Left cardiac atrium (tissue), 4 donors: Measurements from ENCODE around the gene TTF2. TPM values are rescaled to one million over a fixed set of nuclear protein-coding genes. Genes with fewer than 3 reads are reported as not detected.
A peak's percentile ranks its signal among the peaks of the same experiment; 100 is the strongest.
"Not testable (repeated sequence)": the region's sequence is repeated elsewhere in the genome, so short reads cannot be mapped to it uniquely, and the experiment has no call there.

Experiments used
- ATAC-seq, 2 donors: fragments of 200-7000 bp; cut with Tn5 transposase; one replicate each; pipeline ENCODE4 v1.9.1; 2020; ENCODE audit warnings: mild to moderate bottlenecking in 2 of 2, moderate library complexity in 2 of 2
- DNase-seq: peaks from one replicate; pipeline ENCODE4 v3.0.0-alpha.2; 2020
- intact Hi-C, 2 donors: fragments of 100-400 bp; cut with DNase I; formaldehyde crosslinking; loops; one replicate each; pipeline versions ENCODE4 v1.14.1 to v1.15.1; 2022 to 2023
- total RNA-seq, 2 donors: library from RNA; stranded (reverse); fragmentation: NEBNext Ultra II Directional; extraction: Animal tissue kit (Norgen Biotek cat#: 25700); gene quantifications; one replicate each; pipeline ENCODE4 v1.2.1, GENCODE V29; 2021
- donor health status: DM: no; HTN: yes; CAD: no.
- donor health status: DM: no; HTN: yes; CAD: no; lungs with severe emphysema.
- donor health status: DM: yes; HTN: yes; CAD: no.
- donor health status: Dilated cardiomyopathy.

TTF2 gene
- total RNA-seq, 2 donors from 2014 or later: 8.0 to 9.4 TPM

DNA sequence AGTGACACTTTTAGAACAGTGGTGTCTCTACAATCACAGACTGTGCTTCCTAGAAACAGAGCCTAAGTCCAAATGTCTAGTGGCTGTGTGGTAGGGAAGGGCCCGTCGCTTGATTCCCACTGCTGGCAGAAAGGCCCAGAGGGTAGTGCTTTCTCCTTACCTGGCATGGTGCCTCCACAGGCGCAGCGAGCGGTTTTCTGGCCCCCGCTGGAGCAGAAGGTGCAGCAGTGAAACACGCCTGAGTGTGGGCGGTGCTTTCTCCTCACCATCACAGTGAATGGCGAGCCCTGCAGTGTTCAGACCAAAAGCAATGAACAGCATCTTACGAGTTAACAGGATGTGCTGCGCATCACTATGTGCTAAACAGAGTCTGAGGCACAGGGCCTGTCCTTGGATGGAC lies 53.1 kb downstream of the TTF2 start:
- intact Hi-C loops: no loop called here
- DNase-seq (no peak), ATAC-seq (no peak)

DNA sequence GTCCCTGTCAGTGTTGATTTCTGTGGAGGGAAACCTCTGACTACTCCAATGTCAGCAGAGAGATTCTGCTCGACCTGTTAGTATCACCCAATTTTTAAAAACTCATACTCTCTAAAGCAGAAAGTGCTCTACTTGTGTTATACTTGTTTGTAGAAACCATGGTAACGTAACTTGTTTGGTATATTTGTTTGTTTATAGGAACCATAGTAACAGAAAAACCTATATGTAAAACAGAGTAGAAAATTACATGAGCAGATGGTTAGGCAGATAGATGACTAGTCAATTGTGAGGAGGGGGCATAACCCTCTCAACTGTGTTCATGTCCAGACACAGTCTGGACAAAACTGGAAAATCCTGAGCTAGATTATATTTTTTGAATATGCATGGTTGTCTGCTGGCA lies 54.8 kb downstream of the TTF2 start:
- ATAC-seq: no peak
- intact Hi-C loops: no loop called here

GRCh38 chr1:117116090-117116783 lies 56.1 kb downstream of the TTF2 start:
- no peak for ATAC-seq
- intact Hi-C loops: no loop called here
- DNase-seq: no peak

More for the DNA sequence above, 54.8 kb downstream of the TTF2 start:
- no peak for DNase-seq

GRCh38 chr1:117116784-117117130 lies 56.6 kb downstream of the TTF2 start:
- DNase-seq (no peak), ATAC-seq (no peak)
- intact Hi-C loops: no loop called here

GRCh38 chr1:117117697-117118096 lies 57.6 kb downstream of the TTF2 start:
- no peak for DNase-seq

DNA sequence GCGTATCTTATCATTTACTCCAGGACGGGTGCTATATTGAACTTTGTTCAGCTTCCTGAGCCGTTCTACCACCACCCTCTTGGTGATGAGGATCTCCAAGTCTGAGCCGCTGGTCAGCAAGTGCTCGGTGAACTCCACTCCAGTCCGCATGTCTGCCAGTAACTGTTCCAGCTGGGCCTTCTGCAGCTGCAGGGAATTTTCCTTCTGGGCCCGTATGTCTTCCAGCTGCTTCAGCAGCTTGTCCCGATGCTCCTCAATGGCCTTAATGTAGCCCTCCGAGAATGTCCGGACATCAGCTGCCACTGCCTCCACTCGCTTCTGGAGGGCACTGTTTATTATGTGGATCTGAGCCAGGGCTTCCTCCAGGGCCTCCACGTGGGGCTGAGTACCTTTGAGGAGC lies 58.0 kb downstream of the TTF2 start:
- DNase-seq: no peak
- no peak for ATAC-seq
- intact Hi-C loops: no loop called here

More at GRCh38 chr1:117117697-117118096, 57.6 kb downstream of the TTF2 start:
- intact Hi-C loops: no loop called here
- ATAC-seq: no peak

DNA sequence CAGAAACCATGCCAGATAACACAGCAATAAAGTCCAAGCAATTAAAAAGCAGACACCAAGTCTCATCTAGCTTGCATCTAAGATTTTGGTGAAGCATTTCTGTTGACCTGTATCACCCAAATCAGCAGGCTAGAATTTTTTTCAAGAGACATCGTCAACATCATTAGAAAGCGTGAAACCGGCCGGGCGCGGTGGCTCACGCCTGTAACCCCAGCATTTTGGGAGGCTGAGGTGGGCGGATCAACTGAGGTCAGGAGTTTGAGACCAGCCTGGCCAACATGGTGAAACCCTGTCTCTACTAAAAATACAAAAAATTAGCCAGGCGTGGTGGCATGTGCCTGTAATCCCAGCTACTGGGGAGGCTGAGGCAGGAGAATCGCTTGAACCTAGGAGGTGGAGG lies 59.0 kb downstream of the TTF2 start:
- ATAC-seq, intact Hi-C loops, DNase-seq: not testable (repeated sequence)

- DNase-seq (no peak), ATAC-seq (peak; percentile 33 to 60)
- intact Hi-C loops: loop anchor here in 1 of 2 donors (5.0 to 10.0 kb wide), 3 partner anchors 114 to 246 kb away; partner anchors contain the start of gene MAN1A2
These were observed 60.9 kb downstream of the TTF2 start for GRCh38 chr1:117120774-117121588.

GRCh38 chr1:117121589-117122329 lies 61.6 kb downstream of the TTF2 start, which contains the start of gene TRIM45:
Gene TRIM45 (minus strand): TSS chr1:117121749. CDS start chr1:117121201, 548 bp downstream.
- ATAC-seq: peak; percentile 97 to 99
- DNase-seq: peak; percentile 97
- intact Hi-C loops: loop anchor here in 1 of 2 donors (5.0 to 10.0 kb wide), 3 partner anchors 113 to 246 kb away; partner anchors contain the start of gene MAN1A2

- ATAC-seq (peak in 1 of 2 donors; percentile 3), DNase-seq (no peak)
- intact Hi-C loops: loop anchor here in 1 of 2 donors (5.0 to 10.0 kb wide), 3 partner anchors 112 to 245 kb away; partner anchors contain the start of gene MAN1A2
These were observed 62.4 kb downstream of the TTF2 start for GRCh38 chr1:117122330-117123025.

- ATAC-seq: no peak
- no peak for DNase-seq
- intact Hi-C loops: loop anchor here in 1 of 2 donors (5.0 to 10.0 kb wide), 3 partner anchors 112 to 244 kb away; partner anchors contain the start of gene MAN1A2
These were observed 63.1 kb downstream of the TTF2 start for GRCh38 chr1:117123274-117123673.

- DNase-seq (no peak), ATAC-seq (no peak)
- intact Hi-C loops: loop anchor here (5.0 to 10.0 kb wide), 4 partner anchors 57 to 243 kb away; partner anchors contain the start of gene MAN1A2 (in 1 of the 2)
These were observed 64.5 kb downstream of the TTF2 start for GRCh38 chr1:117124661-117125060.

GRCh38 chr1:117127795-117128194 lies 67.7 kb downstream of the TTF2 start:
- DNase-seq: no peak
- intact Hi-C loops: loop anchor here (5.0 to 10.0 kb wide), 2 partner anchors 60 to 107 kb away; no protein-coding TSS in a partner anchor
- no peak for ATAC-seq

DNA sequence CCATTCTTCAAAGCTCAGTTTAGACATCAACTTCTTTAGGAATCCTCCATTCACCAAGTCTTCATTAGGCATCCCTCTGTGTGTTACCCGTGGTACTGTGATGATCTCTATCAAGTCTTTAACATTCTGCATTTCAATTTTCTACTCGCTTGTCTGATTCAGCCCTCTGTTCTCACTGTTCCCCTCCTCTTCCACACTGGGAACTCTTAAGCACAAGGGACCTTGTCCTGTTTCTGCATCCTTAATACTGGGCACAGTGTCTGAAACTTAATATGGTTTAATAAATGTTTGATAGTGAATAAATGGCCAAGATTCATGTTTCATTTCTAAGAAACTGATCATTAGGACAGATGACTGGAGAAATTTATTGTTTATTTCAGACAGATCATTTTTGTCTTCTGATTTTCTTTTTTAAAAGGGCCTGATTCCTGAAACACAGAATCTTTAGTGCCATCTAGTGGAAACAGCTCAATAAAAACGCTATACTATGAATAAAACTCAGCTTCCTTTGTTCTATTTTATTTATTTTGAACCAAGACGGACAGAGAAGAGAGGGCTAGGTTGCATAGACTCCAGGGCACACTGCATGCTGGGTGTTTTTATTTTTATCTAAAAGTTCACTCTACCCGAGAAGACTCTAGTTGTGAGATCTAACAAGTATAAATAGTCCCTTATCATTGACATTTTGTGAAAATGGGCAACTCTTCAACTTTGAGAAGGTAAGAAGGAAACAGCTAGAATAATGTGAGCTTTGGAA lies 68.4 kb downstream of the TTF2 start:
- intact Hi-C loops: loop anchor here (5.0 to 10.0 kb wide), 2 partner anchors 61 to 106 kb away; no protein-coding TSS in a partner anchor
- DNase-seq (no peak), ATAC-seq (peak; percentile 81 to 88)

GRCh38 chr1:117130526-117130925 lies 70.4 kb downstream of the TTF2 start:
- DNase-seq (no peak), ATAC-seq (no peak)
- intact Hi-C loops: no loop called here

- DNase-seq (no peak), ATAC-seq (no peak)
- intact Hi-C loops: no loop called here
These were observed 75.2 kb downstream of the TTF2 start for GRCh38 chr1:117135329-117135728.

DNA sequence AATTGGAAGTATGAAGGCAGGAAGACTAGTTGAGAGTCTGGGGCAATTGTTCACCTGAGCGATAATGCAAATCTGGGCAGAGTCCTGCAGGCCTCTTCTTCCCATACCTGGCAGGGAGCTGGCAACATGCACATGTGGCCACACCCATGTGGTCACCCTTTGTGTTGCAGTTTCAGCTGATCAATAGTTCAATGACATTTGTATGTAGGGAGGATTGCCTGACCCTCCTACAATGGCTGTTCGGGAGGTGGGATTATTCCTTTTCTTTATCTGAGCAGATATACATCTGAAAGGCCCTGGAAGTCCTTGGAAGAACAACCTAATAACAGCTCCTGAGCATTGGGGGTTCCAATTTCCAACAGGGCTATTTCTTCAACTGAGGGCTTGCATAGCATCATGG lies 76.6 kb downstream of the TTF2 start:
- no peak for ATAC-seq
- no peak for DNase-seq
- intact Hi-C loops: no loop called here
